Hepatocyte (in vitro differentiated cells): ENCODE data around the gene SPESP1. TPM values are rescaled to one million over a fixed set of nuclear protein-coding genes. Genes with fewer than 3 reads are reported as not detected.

Source experiments
- DNase-seq: peaks from one replicate; pipeline ENCODE4 v3.0.0-alpha.2; 2016; ENCODE audit warnings: low spot score
- H2AFZ ChIP-seq: fragments of 200-600 bp; sonication (generic); 2 replicates; pipeline ENCODE4 v1.6.0; 2016; ENCODE audit warnings: antibody characterized with exemption, mild to moderate bottlenecking
- H3K27ac ChIP-seq: fragments of 200-600 bp; sonication (generic); 2 replicates; pipeline ENCODE4 v1.5.1; 2016; ENCODE audit warnings: mild to moderate bottlenecking
- H3K27me3 ChIP-seq: fragments of 200-600 bp; sonication (generic); 2 replicates; pipeline ENCODE4 v1.6.1; 2016
- H3K36me3 ChIP-seq: fragments of 200-600 bp; sonication (generic); replicated peaks from 2 replicates; pipeline ENCODE4 v1.5.1; 2016; ENCODE audit warnings: low read depth; ENCODE audit not compliant: insufficient read depth
- H3K4me1 ChIP-seq: fragments of 200-600 bp; sonication (generic); 2 replicates; pipeline ENCODE4 v1.5.1; 2016; ENCODE audit warnings: mild to moderate bottlenecking, moderate library complexity; ENCODE audit not compliant: insufficient read depth
- H3K4me2 ChIP-seq: fragments of 200-600 bp; sonication (generic); 2 replicates; pipeline ENCODE4 v1.6.0; 2016
- H3K4me3 ChIP-seq: fragments of 200-600 bp; sonication (generic); 2 replicates; pipeline ENCODE4 v1.5.1; 2016; ENCODE audit warnings: mild to moderate bottlenecking
- H3K79me2 ChIP-seq: fragments of 200-600 bp; sonication (generic); 2 replicates; pipeline ENCODE4 v1.6.0; 2017; ENCODE audit warnings: mild to moderate bottlenecking
- H3K9me2 ChIP-seq: fragments of 200-600 bp; sonication (generic); replicated peaks from 2 replicates; pipeline ENCODE4 v1.6.0; 2017; ENCODE audit warnings: mild to moderate bottlenecking; ENCODE audit not compliant: insufficient read depth
- H3K9me3 ChIP-seq: fragments of 200-600 bp; sonication (generic); 2 replicates; pipeline ENCODE4 v1.5.1; 2016; ENCODE audit warnings: low read depth, mild to moderate bottlenecking
- H4K20me1 ChIP-seq: fragments of 200-600 bp; sonication (generic); 2 replicates; pipeline ENCODE4 v1.6.0; 2016; ENCODE audit warnings: mild to moderate bottlenecking; ENCODE audit not compliant: insufficient read depth, poor library complexity, severe bottlenecking
- CTCF ChIP-seq: fragments of 200-600 bp; sonication (generic); IDR thresholded peaks from 2 replicates; pipeline ENCODE4 v1.5.1; 2016; ENCODE audit warnings: antibody characterized with exemption, mild to moderate bottlenecking; ENCODE audit not compliant: poor library complexity
- EZH2 ChIP-seq: fragments of 200-600 bp; sonication (generic); IDR thresholded peaks from 2 replicates; pipeline ENCODE4 v1.6.1; 2016; ENCODE audit warnings: antibody characterized with exemption, mild to moderate bottlenecking, borderline replicate concordance
- EZH2phosphoT487 ChIP-seq: fragments of 200-600 bp; sonication (generic); IDR thresholded peaks from one replicate; pipeline ENCODE4 v1.6.1; 2018; ENCODE audit warnings: antibody characterized with exemption, mild to moderate bottlenecking, low read depth, moderate library complexity; ENCODE audit not compliant: unreplicated experiment, severe bottlenecking
- WGBS: methylation state at CpG from one replicate; pipeline ENCODE4 v1.1.6; 2016; ENCODE audit warnings: low lambda C conversion rate; ENCODE audit errors: missing lambda C conversion rate; 5-methylcytosine and 5-hydroxymethylcytosine counted together
- polyA plus RNA-seq: library from polyadenylated mRNA; unstranded; fragments of >200 nt; fragmentation: Nextera tagmentation; extraction: Ambion mirVana; gene quantifications from 2 replicates; pipeline ENCODE4 v1.2.1, GENCODE V29; 2016
- total RNA-seq: library from RNA; depleted of rRNA; stranded (reverse); fragments of >200 nt; gene quantifications from 2 replicates; pipeline ENCODE4 v1.2.3, GENCODE V29; 2014

SPESP1 gene
- total and polyA plus RNA-seq, 2 experiments from 2014 or later = not detected

GRCh38 chr15:68910341-68910740 lies 20.0 kb upstream of the SPESP1 start:
- TF ChIP-seq EZH2 (no peak), EZH2phosphoT487 (no peak), CTCF (no peak)
- Histone ChIP-seq H3K4me3 (no peak overlapping the region), H2AFZ (no peak overlapping the region), H3K27me3 (no peaks in the 10 kb centered on the region), H3K4me1 (no peaks in the 10 kb centered on the region), H3K4me2 (no peak overlapping the region), H3K36me3 (no peaks in the 10 kb centered on the region), H3K9me2 (no peaks in the 10 kb centered on the region), H4K20me1 (no peaks in the 10 kb centered on the region), H3K9me3 (no peaks in the 10 kb centered on the region), H3K79me2 (no peaks in the 10 kb centered on the region), H3K27ac (no peak overlapping the region)
- no peak for DNase-seq

DNA sequence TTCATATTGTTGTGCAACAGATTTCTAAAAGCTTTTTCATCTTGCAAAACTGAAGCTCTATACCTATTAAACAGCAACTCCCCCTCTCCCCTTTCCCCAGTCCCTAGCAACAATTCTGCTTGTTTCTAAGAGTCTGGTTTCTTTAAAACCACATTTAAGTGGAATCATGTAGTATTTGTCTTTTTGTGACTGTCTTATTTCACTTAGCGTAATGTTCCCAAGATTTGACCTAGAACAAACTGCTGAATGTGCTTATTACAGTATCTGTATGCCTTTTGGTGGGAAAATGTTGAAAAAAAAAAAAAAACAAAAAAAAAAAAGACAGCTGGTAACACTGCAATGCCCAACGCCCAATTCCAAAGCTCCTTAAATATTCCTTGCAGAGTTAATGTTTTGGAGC lies 19.5 kb upstream of the SPESP1 start:
- Histone ChIP-seq H3K4me1 (no peaks in the 10 kb centered on the region), H3K36me3 (no peaks in the 10 kb centered on the region), H3K9me3 (no peaks in the 10 kb centered on the region), H3K4me2 (no peak overlapping the region), H3K4me3 (no peak overlapping the region), H3K79me2 (no peaks in the 10 kb centered on the region), H3K9me2 (no peaks in the 10 kb centered on the region), H3K27me3 (no peaks in the 10 kb centered on the region), H3K27ac (peak overlapping the region; percentile 7), H4K20me1 (no peaks in the 10 kb centered on the region), H2AFZ (no peak overlapping the region)
- DNase-seq = no peak
- TF ChIP-seq CTCF = no peak
- TF ChIP-seq EZH2phosphoT487 = no peak
- no peak for TF ChIP-seq EZH2
- WGBS = 91% methylated on average over 2 of the region's 2 CpGs

DNA sequence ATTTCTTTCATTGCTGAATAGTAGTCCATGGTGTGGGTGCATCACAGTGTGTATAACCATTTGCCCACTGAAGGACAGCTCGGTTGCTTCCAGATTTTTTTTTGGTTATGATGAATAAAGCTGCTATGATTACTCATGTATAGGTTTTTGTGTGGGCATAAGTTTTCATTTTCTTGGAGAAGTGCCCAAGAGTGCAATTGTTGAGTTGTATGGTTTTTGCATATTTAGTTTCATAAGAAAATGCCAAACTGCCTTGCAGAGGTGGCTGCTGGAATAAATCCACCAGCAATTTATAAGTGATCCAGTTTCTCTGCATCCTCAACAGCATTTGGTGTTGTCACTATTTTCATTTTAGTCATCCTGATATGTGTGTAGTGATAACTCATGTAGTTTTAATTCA lies 8.4 kb upstream of the SPESP1 start:
- TF ChIP-seq EZH2phosphoT487 (no peak), EZH2 (no peak), CTCF (no peak)
- Histone ChIP-seq H3K27ac (no peak overlapping the region), H3K36me3 (no peaks in the 10 kb centered on the region), H3K27me3 (peaks cover 11% of the 10 kb centered on the region), H3K4me2 (no peak overlapping the region), H3K79me2 (no peaks in the 10 kb centered on the region), H3K9me2 (no peaks in the 10 kb centered on the region), H3K4me3 (no peak overlapping the region), H3K9me3 (no peaks in the 10 kb centered on the region), H4K20me1 (no peaks in the 10 kb centered on the region), H3K4me1 (no peaks in the 10 kb centered on the region), H2AFZ (no peak overlapping the region)
- 4% methylated on average over 1 of the region's 1 CpG for WGBS
- DNase-seq = no peak
